ENCODE results near the gene DDX51. TPM values are rescaled to one million over a fixed set of nuclear protein-coding genes. Genes with fewer than 3 reads are reported as not detected.

The DDX51 gene
- total and polyA plus RNA-seq, 2 experiments from 2014 or later = 12.4 to 18.3 TPM

- TF ChIP-seq, protein P1, sequence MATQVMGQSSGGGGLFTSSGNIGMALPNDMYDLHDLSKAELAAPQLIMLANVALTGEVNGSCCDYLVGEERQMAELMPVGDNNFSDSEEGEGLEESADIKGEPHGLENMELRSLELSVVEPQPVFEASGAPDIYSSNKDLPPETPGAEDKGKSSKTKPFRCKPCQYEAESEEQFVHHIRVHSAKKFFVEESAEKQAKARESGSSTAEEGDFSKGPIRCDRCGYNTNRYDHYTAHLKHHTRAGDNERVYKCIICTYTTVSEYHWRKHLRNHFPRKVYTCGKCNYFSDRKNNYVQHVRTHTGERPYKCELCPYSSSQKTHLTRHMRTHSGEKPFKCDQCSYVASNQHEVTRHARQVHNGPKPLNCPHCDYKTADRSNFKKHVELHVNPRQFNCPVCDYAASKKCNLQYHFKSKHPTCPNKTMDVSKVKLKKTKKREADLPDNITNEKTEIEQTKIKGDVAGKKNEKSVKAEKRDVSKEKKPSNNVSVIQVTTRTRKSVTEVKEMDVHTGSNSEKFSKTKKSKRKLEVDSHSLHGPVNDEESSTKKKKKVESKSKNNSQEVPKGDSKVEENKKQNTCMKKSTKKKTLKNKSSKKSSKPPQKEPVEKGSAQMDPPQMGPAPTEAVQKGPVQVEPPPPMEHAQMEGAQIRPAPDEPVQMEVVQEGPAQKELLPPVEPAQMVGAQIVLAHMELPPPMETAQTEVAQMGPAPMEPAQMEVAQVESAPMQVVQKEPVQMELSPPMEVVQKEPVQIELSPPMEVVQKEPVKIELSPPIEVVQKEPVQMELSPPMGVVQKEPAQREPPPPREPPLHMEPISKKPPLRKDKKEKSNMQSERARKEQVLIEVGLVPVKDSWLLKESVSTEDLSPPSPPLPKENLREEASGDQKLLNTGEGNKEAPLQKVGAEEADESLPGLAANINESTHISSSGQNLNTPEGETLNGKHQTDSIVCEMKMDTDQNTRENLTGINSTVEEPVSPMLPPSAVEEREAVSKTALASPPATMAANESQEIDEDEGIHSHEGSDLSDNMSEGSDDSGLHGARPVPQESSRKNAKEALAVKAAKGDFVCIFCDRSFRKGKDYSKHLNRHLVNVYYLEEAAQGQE (IDR thresholded peaks at IDR 0.05; ENCODE audit: unreplicated experiment) = no peak
- TF ChIP-seq, protein P2, sequence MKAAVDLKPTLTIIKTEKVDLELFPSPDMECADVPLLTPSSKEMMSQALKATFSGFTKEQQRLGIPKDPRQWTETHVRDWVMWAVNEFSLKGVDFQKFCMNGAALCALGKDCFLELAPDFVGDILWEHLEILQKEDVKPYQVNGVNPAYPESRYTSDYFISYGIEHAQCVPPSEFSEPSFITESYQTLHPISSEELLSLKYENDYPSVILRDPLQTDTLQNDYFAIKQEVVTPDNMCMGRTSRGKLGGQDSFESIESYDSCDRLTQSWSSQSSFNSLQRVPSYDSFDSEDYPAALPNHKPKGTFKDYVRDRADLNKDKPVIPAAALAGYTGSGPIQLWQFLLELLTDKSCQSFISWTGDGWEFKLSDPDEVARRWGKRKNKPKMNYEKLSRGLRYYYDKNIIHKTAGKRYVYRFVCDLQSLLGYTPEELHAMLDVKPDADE (IDR thresholded peaks at IDR 0.05) = no peak
- TF ChIP-seq CTCF (conservative IDR thresholded peaks at IDR 0.05; ENCODE audit: low read depth in 2 of 2) = no peak
- TF ChIP-seq EZH2 (IDR thresholded peaks at IDR 0.05; ENCODE audit: low read depth, unreplicated experiment) = no peak
- TF ChIP-seq ZNF462 (CRISPR knock-in tag; IDR thresholded peaks at IDR 0.05) = no peak
- no peak for TF ChIP-seq STAT1 (IDR thresholded peaks at IDR 0.05; ENCODE audit: unreplicated experiment)
- TF ChIP-seq NANOG (IDR thresholded peaks at IDR 0.05; ENCODE audit: borderline replicate concordance) = no peak
- TF ChIP-seq ZNF331 (CRISPR knock-in tag; IDR thresholded peaks at IDR 0.05; ENCODE audit: low read depth) = no peak
- ATAC-seq (no peak), DNase-seq (ENCODE audit: low spot score) (no peak)
- no peak overlapping the region for H3K4me3 Mint-ChIP-seq
- peaks cover 45% of the 10 kb centered on the region for H3K27me3 Mint-ChIP-seq (ENCODE audit: insufficient read depth, low read depth, poor library complexity)
- no peak overlapping the region for H3K27ac Mint-ChIP-seq
- H3K4me1 ChIP-seq (ENCODE audit: insufficient read depth) = peaks cover 4% of the 10 kb centered on the region; the same call in 1 of the 2 replicates
- peaks cover 10% of the 10 kb centered on the region; the same call in 2 of the 3 replicates for H3K9me3 Mint-ChIP-seq
- 0 out of 2 replicates have a peak, but pooled peaks cover 2% of the 10 kb centered on the region for H3F3A ChIP-seq (replicated peaks; ENCODE audit: low read depth)
- no peaks in the 10 kb centered on the region; the same call in 1 of the 2 replicates for H4K20me1 ChIP-seq (replicated peaks; ENCODE audit: insufficient read depth)
- H3K27me3 ChIP-seq (ENCODE audit: insufficient read depth) = peaks cover 30% of the 10 kb centered on the region
- no peak overlapping the region for H3K27ac ChIP-seq (ENCODE audit: low read depth)
- peaks cover 12% of the 10 kb centered on the region for H3K4me1 Mint-ChIP-seq
- no peak overlapping the region for H3K4me2 ChIP-seq
- H3K36me3 Mint-ChIP-seq (ENCODE audit: low read depth) = peaks cover 4% of the 10 kb centered on the region; the same call in 1 of the 3 replicates
- H3K4me3 ChIP-seq = no peak overlapping the region
- H2AFZ ChIP-seq = no peak overlapping the region
- no peaks in the 10 kb centered on the region for H3K9me2 ChIP-seq (ENCODE audit: insufficient read depth)
- no peaks in the 10 kb centered on the region for H3K36me3 ChIP-seq (ENCODE audit: insufficient read depth)
- no peaks in the 10 kb centered on the region for H3K79me2 ChIP-seq (replicated peaks; ENCODE audit: insufficient read depth)
Measured at GRCh38 chr12:132182206-132182710, 38.1 kb upstream of the DDX51 start.

Data from GM23338 (cell line).